AG09309 (cell line): Measurements from ENCODE around the gene ASPM.

Experiments used
- DNase-seq: peaks from one replicate; pipeline ENCODE4 v3.0.0-alpha.2; 2010; ENCODE audit warnings: low read depth
- H3K4me3 ChIP-seq: 2 replicates; pipeline ENCODE4 v1.5.1; 2011; ENCODE audit warnings: mild to moderate bottlenecking, low read depth, low read length, moderate library complexity; ENCODE audit not compliant: control insufficient read depth
- CTCF ChIP-seq: IDR thresholded peaks from 2 replicates; pipeline ENCODE4 v1.5.1; 2011; ENCODE audit warnings: mild to moderate bottlenecking, low read depth, low read length, inconsistent platforms; ENCODE audit not compliant: insufficient read depth, control insufficient read depth; ENCODE audit errors: missing control alignments

Gene ASPM

GRCh38 chr1:197181982-197182381 lies 35.5 kb upstream of the ASPM start:
- H3K4me3 ChIP-seq, result no peak overlapping the region
- DNase-seq, result no peak
- no peak for TF ChIP-seq CTCF

- no peak overlapping the region for H3K4me3 ChIP-seq
- peak; percentile 42 for DNase-seq
- TF ChIP-seq CTCF, result peak; percentile 64
Observed at GRCh38 chr1:197180252-197180878, 33.9 kb upstream of the ASPM start.

- peak; percentile 46 for DNase-seq
- H3K4me3 ChIP-seq, result no peak overlapping the region
- TF ChIP-seq CTCF, result peak; percentile 37
Observed at GRCh38 chr1:197178998-197179397, 32.5 kb upstream of the ASPM start.

GRCh38 chr1:197174818-197175217 lies 28.3 kb upstream of the ASPM start:
- no peak for DNase-seq
- no peak overlapping the region for H3K4me3 ChIP-seq
- TF ChIP-seq CTCF, result no peak

- H3K4me3 ChIP-seq, result no peak overlapping the region
- DNase-seq, result no peak
- no peak for TF ChIP-seq CTCF
Observed at GRCh38 chr1:197173571-197174507, 27.4 kb upstream of the ASPM start.

- no peak overlapping the region for H3K4me3 ChIP-seq
- TF ChIP-seq CTCF, result no peak
- no peak for DNase-seq
Observed at GRCh38 chr1:197171531-197171930, 25.1 kb upstream of the ASPM start.
